Measurements from ENCODE around the gene CYS1.
"Not testable (repeated sequence)": the region's sequence is repeated elsewhere in the genome, so short reads cannot be mapped to it uniquely, and the experiment has no call there.

The CYS1 gene

DNA sequence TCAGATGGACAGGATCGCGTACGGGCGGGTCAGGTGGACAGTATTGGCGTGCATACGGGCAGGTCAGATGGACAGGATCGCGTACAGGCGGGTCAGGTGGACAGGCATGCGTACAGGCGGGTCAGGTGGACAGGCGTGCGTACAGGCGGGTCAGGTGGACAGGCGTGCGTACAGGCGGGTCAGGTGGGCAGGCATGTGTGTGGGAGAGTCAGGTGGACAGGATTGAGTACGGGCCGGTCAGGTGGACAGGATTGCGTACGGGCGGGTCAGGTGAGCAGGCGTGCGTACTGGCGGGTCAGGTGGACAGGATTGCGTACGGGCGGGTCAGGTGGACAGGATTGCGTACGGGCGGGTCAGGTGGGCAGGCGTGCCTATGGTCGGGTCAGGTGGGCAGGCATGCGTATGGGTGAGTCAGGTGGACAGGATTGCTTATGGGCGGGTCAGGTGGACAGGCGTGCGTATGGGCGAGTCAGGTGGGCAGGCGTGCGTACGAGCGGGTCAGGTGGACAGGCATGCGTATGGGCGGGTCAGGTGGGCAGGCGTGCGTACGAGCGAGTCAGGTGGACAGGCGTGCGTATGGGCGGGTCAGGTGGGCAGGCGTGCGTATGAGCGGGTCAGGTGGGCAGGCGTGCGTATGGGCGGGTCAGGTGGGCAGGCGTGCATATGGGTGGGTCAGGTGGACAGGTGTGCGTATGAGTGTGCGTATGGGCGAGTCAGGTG is 68.4 kb downstream of the CYS1 start:
- DNase-seq, result not testable (repeated sequence)

DNA sequence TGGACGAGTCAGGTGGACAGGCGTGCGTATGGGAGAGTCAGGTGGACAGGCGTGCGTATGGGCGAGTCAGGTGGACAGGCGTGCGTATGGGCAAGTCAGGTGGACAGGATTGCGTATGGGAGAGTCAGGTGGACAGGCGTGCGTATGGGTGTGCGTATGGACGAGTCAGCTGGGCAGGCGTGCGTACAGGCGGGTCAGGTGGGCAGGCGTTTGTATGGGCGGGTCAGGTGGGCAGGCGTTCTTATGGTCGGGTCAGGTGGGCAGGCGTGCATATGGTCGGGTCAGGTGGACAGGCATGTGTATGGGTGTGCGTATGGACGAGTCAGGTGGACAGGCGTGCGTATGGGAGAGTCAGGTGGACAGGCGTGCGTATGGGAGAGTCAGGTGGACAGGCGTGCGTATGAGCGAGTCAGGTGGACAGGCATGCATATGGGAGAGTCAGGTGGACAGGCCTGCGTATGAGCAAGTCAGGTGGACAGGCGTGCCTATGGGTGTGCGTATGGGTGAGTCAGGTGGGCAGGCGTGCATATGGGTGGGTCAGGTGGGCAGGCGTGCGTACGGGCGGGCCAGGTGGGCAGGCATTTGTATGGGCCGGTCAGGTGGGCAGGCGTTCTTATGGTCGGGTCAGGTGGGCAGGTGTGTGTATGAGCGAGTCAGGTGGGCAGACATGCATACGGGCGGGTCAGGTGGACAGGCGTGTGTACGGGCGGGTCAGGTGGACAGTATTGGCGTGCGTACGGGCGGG is 69.2 kb downstream of the CYS1 start:
- DNase-seq, result not testable (repeated sequence)

DNA sequence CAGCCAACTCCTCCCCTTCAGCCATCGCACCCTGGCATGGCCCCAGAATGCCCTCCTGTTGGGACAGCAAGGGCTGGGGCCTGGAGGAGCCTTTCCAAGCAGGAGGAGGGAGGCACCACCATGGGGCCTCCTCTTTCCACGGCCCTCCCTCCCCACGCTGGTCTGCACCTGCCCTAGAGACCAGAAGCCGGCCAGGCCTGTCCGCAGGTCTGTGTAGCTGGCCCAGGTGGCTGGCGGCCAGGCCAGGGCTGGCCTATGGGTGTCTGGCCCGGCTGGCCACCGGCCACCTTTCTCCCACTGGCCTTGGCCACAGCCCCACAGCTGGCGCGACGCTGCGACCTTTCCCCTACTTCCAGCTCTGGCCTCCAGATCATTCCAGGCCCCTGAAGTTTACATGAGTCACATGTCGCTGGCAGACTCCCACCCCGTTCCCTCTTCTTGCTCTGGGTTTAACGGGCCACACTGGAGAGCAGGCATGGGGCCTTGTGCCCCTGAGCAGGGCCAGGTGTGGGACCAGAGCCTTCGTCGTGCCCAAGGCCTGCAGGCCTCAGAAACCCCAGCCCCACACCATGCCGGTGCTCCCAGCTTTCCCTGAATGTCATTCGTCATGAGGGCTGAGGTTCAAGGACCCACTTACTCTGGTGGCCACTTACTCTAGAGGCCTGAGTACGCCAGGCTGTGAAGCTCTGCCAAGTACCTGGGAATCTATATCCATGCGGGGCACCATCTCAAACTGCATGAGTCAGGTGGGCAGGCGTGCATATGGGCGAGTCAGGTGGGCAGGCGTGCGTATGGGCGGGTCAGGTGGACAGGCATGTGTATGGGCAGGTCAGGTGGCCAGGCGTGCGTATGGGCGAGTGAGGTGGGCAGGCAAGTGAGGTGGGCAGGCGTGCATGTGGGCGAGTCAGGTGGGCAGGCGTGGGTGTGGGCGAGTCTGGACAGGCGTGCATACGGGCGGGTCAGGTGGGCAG is 70.1 kb downstream of the CYS1 start:
- DNase-seq, result no peak

DNA sequence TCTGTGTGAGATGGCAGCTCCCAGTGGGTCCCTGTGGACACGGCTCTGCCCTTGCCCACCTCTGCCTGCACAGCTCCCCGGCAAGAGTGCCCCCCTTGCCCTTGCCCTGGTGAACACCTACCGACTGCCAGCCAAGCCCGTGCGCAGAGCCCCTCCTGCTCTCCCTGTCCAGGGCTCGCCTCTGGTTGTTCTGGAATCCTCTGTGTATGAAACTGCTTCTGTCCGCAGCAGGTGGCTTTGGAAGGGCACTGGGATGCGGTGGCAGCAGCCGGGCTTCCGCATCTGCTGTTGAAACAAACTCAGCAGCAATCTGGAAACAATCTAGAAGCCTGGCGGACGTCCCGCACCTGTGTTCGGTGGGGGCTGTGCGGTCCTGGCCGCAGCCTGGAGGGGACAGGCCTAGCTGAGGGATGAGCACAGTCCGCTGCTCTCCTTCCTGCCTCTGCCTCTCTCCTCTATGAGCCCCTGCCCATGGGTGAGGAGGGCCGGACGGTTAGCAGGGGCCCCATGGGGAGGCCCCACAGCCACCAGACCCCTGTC is 70.9 kb downstream of the CYS1 start:
- no peak for DNase-seq

DNA sequence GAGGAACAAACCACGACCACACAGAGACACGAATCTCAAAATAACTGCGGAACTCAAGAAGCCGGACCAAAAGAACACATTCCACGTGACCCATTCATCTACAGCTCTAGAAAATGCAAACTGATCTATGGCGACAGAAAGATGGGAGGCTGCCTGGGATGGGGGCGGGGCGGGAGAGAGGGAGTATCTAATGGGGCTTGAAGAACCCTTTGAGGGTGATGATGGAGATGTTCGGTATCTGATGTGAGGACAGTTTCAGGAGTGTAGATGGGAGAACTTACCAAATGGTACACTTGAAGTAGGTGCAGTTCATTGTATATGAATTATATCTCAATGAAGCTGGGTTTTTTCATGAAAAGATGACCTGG is 71.4 kb downstream of the CYS1 start:
- no peak for DNase-seq

DNA sequence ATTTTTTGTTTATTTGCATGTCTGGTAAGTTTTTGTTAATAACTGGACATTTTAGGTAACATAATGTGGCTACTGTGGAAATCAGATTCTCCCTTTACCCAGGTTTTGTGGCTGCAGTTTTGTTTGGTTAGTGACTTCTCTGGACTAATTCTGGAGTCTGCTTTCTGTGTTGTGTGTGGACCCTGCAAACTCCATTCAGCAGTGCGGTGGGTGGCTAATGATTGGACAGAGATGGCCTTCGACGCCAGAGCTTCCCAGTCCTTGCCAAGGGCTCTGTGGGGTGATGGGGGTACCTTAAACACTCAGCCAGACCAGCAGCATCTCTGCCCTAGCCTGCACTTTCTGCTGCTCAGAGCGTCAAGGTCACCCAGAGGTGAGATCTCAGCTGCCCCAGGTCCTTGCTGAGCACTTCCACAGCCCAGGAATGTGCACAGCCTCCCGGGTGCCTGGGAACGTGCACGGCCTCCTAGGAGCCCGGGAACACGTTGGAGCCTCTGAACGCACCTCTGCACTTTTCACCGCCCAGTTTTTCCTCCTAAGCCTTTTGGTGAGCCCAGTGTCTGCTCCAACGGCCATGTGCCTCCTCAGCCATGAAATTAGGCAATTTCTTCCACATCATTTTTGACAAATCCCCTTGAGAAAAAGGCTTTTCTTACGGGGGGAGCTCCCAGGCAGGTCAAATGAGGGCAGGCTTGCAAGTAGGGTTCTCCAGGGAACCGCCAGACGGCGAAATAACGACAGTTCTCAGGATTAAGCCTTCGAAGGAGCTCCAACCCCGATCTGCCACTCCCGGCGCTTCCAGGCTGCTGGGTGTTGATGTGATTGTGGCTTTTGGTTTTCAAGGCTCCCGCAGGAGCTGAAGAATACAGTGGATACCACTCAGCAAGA is 72.0 kb downstream of the CYS1 start:
- no peak for DNase-seq

DNA sequence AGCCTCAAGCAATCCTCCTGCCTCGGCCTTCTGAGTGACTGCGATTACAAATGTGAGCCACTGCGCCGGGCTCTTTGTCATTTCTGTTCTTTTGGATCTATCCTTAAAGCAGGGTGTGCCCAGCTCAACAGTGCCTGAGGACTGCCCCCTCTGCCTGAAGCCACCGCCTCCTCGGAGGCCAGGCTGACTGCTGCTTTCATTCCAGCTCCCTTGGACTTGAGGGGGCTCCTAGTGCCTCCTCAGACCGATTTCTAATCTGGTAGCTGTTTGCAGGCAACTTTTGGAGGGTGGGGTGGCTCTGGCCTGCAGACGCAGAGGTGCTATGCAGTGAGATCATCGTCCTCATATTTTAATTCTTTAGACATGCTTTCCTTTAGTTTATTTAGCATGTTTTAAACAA is 72.8 kb downstream of the CYS1 start:
- DNase-seq, result no peak

Data from suppressor macrophage treated with lipopolysaccharide for 4 hours (primary cell).